Smooth muscle cell (in vitro differentiated cells): ENCODE data around the gene ISM1. TPM values are rescaled to one million over a fixed set of nuclear protein-coding genes. Genes with fewer than 3 reads are reported as not detected.
A peak's percentile ranks its signal among the peaks of the same experiment; 100 is the strongest.

Experiments
- DNase-seq: peaks from one replicate; lab custom pipeline; 2025; ENCODE audit not compliant: unreplicated experiment; lab: John Stamatoyannopoulos, UW
- H2AFZ ChIP-seq: fragments of 200-600 bp; sonication (generic); 2 replicates; pipeline ENCODE4 v1.6.0; 2016; ENCODE audit warnings: antibody characterized with exemption, low read depth, mild to moderate bottlenecking
- H3F3A ChIP-seq: fragments of 200-600 bp; sonication (generic); 2 replicates; pipeline ENCODE4 v1.6.0; 2017; ENCODE audit warnings: antibody characterized with exemption, low read depth
- H3K27ac ChIP-seq: fragments of 200-600 bp; sonication (generic); 2 replicates; pipeline ENCODE4 v1.5.1; 2016; ENCODE audit warnings: low read depth, mild to moderate bottlenecking
- H3K27me3 ChIP-seq: fragments of 200-600 bp; sonication (generic); 2 replicates; pipeline ENCODE4 v1.6.1; 2016; ENCODE audit warnings: low read depth, mild to moderate bottlenecking
- H3K36me3 ChIP-seq: fragments of 200-600 bp; sonication (generic); 2 replicates; pipeline ENCODE4 v1.5.1; 2016; ENCODE audit warnings: low read depth
- H3K4me1 ChIP-seq: fragments of 200-600 bp; sonication (generic); 2 replicates; pipeline ENCODE4 v1.5.1; 2016; ENCODE audit warnings: low read depth
- H3K4me2 ChIP-seq: fragments of 200-600 bp; sonication (generic); 2 replicates; pipeline ENCODE4 v1.6.0; 2016; ENCODE audit warnings: mild to moderate bottlenecking
- H3K4me3 ChIP-seq: fragments of 200-600 bp; sonication (generic); 2 replicates; pipeline ENCODE4 v1.5.1; 2016; ENCODE audit warnings: mild to moderate bottlenecking
- H3K79me2 ChIP-seq: fragments of 200-600 bp; sonication (generic); 2 replicates; pipeline ENCODE4 v1.6.0; 2016; ENCODE audit warnings: low read depth, mild to moderate bottlenecking
- H3K9ac ChIP-seq: fragments of 200-600 bp; sonication (generic); 2 replicates; pipeline ENCODE4 v1.6.0; 2016; ENCODE audit warnings: low read depth
- H3K9me3 ChIP-seq: fragments of 200-600 bp; sonication (generic); replicated peaks from 2 replicates; pipeline ENCODE4 v1.5.1; 2016; ENCODE audit warnings: low read depth
- H4K20me1 ChIP-seq: fragments of 200-600 bp; sonication (generic); 2 replicates; pipeline ENCODE4 v1.6.0; 2016; ENCODE audit warnings: low read depth
- WGBS: methylation state at CpG from one replicate; pipeline ENCODE4 v1.1.7; 2016; ENCODE audit warnings: low lambda C conversion rate; 5-methylcytosine and 5-hydroxymethylcytosine counted together
- polyA plus RNA-seq: library from polyadenylated mRNA; unstranded; fragments of >200 nt; fragmentation: Nextera tagmentation; extraction: Ambion mirVana; gene quantifications from 2 replicates; pipeline ENCODE4 v1.2.1, GENCODE V29; 2016
- total RNA-seq: library from RNA; depleted of rRNA; stranded (reverse); fragments of >200 nt; gene quantifications from 2 replicates; pipeline ENCODE4 v1.2.3, GENCODE V29; 2014
- TF ChIP-seq, protein P1 (sequence below): fragments of 200-600 bp; sonication (generic); IDR thresholded peaks from 2 replicates; pipeline ENCODE4 v1.5.1; 2017; ENCODE audit warnings: borderline replicate concordance, mild to moderate bottlenecking, antibody characterized with exemption; ENCODE audit not compliant: insufficient read depth, poor library complexity, severe bottlenecking

The ISM1 gene
- total and polyA plus RNA-seq, 2 experiments from 2014 or later, result 2.6 to 3.5 TPM

DNA sequence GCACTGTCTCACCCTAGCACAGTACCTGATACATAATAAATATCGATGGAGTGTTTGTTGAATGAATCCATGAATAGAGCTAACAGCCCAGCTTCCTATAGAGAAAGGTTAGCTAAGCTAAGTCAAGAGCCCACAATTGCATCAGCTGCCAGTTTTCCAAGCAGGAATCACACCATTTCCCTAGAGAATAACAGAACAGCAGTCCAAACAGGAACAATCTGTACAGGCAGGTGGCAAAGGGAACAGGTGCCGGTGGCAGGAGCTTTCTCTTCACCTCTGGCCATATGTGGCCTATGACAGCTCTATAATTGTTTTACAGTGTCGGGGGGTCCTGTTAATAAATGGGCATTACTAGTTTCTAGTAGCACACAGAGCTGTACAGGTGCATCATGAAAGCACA, 38.8 kb downstream of the ISM1 start:
- Histone ChIP-seq H3K4me3 (no peak overlapping the region), H3K27me3 (no peaks in the 10 kb centered on the region), H3K36me3 (no peaks in the 10 kb centered on the region), H4K20me1 (no peaks in the 10 kb centered on the region), H3K27ac (no peak overlapping the region), H3K4me1 (peaks cover 4% of the 10 kb centered on the region), H3K9ac (no peak overlapping the region), H3K79me2 (no peaks in the 10 kb centered on the region), H3K4me2 (no peak overlapping the region), H3K9me3 (no peaks in the 10 kb centered on the region), H2AFZ (no peak overlapping the region), H3F3A (no peaks in the 10 kb centered on the region)
- DNase-seq, result no peak
- TF ChIP-seq, protein P1, sequence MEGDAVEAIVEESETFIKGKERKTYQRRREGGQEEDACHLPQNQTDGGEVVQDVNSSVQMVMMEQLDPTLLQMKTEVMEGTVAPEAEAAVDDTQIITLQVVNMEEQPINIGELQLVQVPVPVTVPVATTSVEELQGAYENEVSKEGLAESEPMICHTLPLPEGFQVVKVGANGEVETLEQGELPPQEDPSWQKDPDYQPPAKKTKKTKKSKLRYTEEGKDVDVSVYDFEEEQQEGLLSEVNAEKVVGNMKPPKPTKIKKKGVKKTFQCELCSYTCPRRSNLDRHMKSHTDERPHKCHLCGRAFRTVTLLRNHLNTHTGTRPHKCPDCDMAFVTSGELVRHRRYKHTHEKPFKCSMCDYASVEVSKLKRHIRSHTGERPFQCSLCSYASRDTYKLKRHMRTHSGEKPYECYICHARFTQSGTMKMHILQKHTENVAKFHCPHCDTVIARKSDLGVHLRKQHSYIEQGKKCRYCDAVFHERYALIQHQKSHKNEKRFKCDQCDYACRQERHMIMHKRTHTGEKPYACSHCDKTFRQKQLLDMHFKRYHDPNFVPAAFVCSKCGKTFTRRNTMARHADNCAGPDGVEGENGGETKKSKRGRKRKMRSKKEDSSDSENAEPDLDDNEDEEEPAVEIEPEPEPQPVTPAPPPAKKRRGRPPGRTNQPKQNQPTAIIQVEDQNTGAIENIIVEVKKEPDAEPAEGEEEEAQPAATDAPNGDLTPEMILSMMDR, result no peak
- WGBS, result 98% methylated on average over 3 of the region's 3 CpGs

DNA sequence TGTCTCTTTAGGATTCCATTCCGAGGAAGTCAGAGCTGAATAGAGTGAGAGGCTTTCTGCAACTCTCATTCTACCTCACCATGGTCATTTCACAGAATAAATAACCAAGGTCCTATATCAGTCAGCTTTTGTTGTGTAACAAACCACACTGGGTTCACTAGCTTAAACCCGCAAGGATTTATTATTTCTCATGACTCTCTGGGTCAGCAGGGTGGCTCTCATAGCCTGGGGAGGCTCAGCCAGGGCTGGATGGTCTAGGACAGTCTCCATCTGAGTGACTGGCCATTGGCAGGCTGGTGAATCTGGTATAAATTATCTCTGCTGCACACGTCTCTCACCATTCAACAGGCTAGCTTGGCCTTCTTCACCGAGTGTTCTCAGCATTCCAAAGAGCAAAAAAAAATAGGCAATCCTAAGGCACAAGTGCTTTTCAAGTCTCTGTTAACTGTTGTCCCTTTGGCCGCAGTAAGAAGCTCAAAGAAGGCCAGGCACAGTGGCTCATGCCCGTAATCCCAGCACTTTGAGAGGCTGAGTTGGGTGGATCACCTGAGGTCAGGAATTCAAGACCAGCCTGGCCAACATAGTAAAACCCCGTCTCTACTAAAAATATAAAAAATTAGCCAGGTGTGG, 39.7 kb downstream of the ISM1 start:
- H3K9me3 ChIP-seq, result no peaks in the 10 kb centered on the region
- no peak overlapping the region for H3K9ac ChIP-seq
- no peaks in the 10 kb centered on the region for H3F3A ChIP-seq
- no peaks in the 10 kb centered on the region for H3K36me3 ChIP-seq
- no peaks in the 10 kb centered on the region for H3K27me3 ChIP-seq
- no peak for DNase-seq
- H3K79me2 ChIP-seq, result no peaks in the 10 kb centered on the region
- H3K4me2 ChIP-seq, result no peak overlapping the region
- no peaks in the 10 kb centered on the region for H4K20me1 ChIP-seq
- TF ChIP-seq, protein P1, result no peak
- H2AFZ ChIP-seq, result no peak overlapping the region
- WGBS, result 89% methylated on average over 7 of the region's 7 CpGs
- no peak overlapping the region for H3K4me3 ChIP-seq
- peaks cover 4% of the 10 kb centered on the region for H3K4me1 ChIP-seq
- H3K27ac ChIP-seq, result no peak overlapping the region

DNA sequence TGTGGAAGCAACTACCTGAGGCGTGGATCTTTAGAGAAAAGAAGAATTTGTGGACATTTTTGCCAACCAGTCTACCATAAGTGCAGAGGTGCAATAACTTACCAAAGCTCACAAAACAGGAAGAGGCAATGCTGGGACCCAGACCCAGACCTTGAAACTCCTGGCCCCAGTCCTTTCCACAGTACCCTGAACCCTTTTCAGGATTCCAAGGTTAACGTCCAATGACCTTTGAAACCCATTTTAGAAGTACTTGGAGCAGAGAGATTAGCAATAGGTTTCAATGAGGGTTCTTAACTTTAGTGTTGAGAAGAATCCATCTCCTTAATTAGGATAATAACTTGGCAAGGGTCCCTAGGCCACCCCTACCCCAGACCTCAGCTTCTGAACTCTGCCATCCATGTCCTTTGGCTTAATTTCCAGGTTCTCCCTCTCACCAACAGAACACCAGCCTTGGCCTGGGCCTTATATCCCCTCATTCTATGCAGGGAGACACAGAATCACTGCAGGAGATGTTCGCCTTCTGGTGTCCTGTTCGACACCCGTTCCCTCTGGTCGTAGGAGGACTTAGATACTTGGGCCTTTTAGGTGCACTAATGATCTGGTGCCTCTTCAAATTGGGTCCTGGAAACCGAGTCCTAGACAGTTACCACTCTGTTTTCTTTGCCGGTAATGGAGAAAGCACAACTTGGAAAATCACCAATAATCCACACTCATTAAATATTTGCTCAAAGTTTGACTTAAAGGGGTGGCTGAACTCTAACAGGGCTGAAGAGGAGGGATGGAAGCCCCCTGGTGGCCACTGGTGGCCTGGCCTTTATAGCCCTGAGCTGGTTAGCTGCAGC, 40.6 kb downstream of the ISM1 start:
- Histone ChIP-seq H3K27ac (no peak overlapping the region), H3K4me1 (peaks cover 4% of the 10 kb centered on the region), H3K9ac (no peak overlapping the region), H3K27me3 (no peaks in the 10 kb centered on the region), H4K20me1 (no peaks in the 10 kb centered on the region), H3K79me2 (no peaks in the 10 kb centered on the region), H3K4me2 (no peak overlapping the region), H2AFZ (no peak overlapping the region), H3K9me3 (no peaks in the 10 kb centered on the region), H3K4me3 (no peak overlapping the region), H3F3A (no peaks in the 10 kb centered on the region), H3K36me3 (no peaks in the 10 kb centered on the region)
- TF ChIP-seq, protein P1, result peak; percentile 73
- DNase-seq, result no peak
- WGBS, result 89% methylated on average over 8 of the region's 8 CpGs

DNA sequence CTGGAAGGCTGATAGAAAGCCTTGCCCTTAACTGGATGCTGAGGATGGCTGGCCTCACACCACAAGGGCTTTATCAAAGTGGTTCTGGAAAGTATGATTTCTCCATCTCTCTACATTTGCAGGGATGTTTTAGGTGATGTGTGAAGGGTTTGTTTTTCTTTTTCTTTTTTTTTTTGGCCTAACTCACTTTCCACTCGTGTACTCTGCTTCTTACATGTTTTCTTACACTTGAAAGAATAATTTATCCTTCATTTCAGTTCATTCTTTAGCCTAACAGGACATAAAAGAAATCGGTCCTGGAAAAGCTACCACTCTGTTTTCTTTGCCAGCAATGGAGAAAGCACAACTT, 41.2 kb downstream of the ISM1 start:
- no peaks in the 10 kb centered on the region for H3K79me2 ChIP-seq
- H3K9ac ChIP-seq, result no peak overlapping the region
- peaks cover 4% of the 10 kb centered on the region for H3K4me1 ChIP-seq
- H3K27ac ChIP-seq, result peak overlapping the region; percentile 4
- no peaks in the 10 kb centered on the region for H3F3A ChIP-seq
- TF ChIP-seq, protein P1, result no peak
- no peak overlapping the region for H2AFZ ChIP-seq
- no peak for DNase-seq
- H3K27me3 ChIP-seq, result no peaks in the 10 kb centered on the region
- no peaks in the 10 kb centered on the region for H3K9me3 ChIP-seq
- no peak overlapping the region for H3K4me3 ChIP-seq
- H3K36me3 ChIP-seq, result no peaks in the 10 kb centered on the region
- H4K20me1 ChIP-seq, result no peaks in the 10 kb centered on the region
- peak overlapping the region; percentile 43 for H3K4me2 ChIP-seq
- 66% methylated on average over 2 of the region's 2 CpGs for WGBS
